Dendritic cell treated with granulocyte-macrophage colony-stimulating factor and Interleukin-4, amounts not matched to agents 40 ng/mL and 50 ng/mL, for 4 days (primary cell): ENCODE measurements around the gene YPEL4.
"Not testable (repeated sequence)": the region's sequence is repeated elsewhere in the genome, so short reads cannot be mapped to it uniquely, and the experiment has no call there.

ENCODE experiments used
- H3K27ac Mint-ChIP-seq: one replicate; pipeline ENCODE4 v1.8.0; 2022; ENCODE audit warnings: mild to moderate bottlenecking, mixed read lengths
- H3K27me3 Mint-ChIP-seq: one replicate; pipeline ENCODE4 v1.8.0; 2022; ENCODE audit warnings: mild to moderate bottlenecking, mixed read lengths
- H3K36me3 Mint-ChIP-seq: one replicate; pipeline ENCODE4 v1.8.0; 2022; ENCODE audit warnings: low read depth, mixed read lengths
- H3K4me1 Mint-ChIP-seq: one replicate; pipeline ENCODE4 v1.8.0; 2022; ENCODE audit warnings: low read depth, mixed read lengths
- H3K4me3 Mint-ChIP-seq: one replicate; pipeline ENCODE4 v1.8.0; 2022; ENCODE audit warnings: mild to moderate bottlenecking, moderate library complexity, mixed read lengths
- H3K9me3 Mint-ChIP-seq: one replicate; pipeline ENCODE4 v1.8.0; 2022; ENCODE audit warnings: mixed read lengths
- intact Hi-C: fragments of 100-400 bp; cut with micrococcal nuclease; formaldehyde crosslinking; loops from one replicate; pipeline ENCODE4 v1.15.0; 2022

Gene YPEL4

GRCh38 chr11:57659669-57660068, 10.0 kb upstream of the YPEL4 start:
- no peaks in the 10 kb centered on the region for H3K27me3 Mint-ChIP-seq
- H3K4me3 Mint-ChIP-seq, result no peak overlapping the region

GRCh38 chr11:57658023-57658361, 8.3 kb upstream of the YPEL4 start:
- H3K9me3 Mint-ChIP-seq, result no peaks in the 10 kb centered on the region
- intact Hi-C loops, result no loop called here

More at GRCh38 chr11:57659669-57660068, 10.0 kb upstream of the YPEL4 start:
- Mint-ChIP-seq H3K4me1 (peaks cover 31% of the 10 kb centered on the region), H3K27ac (no peak overlapping the region), H3K36me3 (peaks cover 52% of the 10 kb centered on the region), H3K9me3 (no peaks in the 10 kb centered on the region)
- intact Hi-C loops, result loop anchor here (10.0 kb wide), 1 partner anchor 865 kb away; no protein-coding TSS in a partner anchor

GRCh38 chr11:57657194-57658022, 7.7 kb upstream of the YPEL4 start, which contains the start of gene CLP1:
TSS of gene CLP1 (plus strand) at chr11:57657762. CDS start at chr11:57659477, 1,715 bp downstream.
- Mint-ChIP-seq H3K4me1 (peaks cover 51% of the 10 kb centered on the region), H3K36me3 (peaks cover 45% of the 10 kb centered on the region), H3K27ac (peak within 1 kb of the TSS; percentile 92), H3K9me3 (no peaks in the 10 kb centered on the region), H3K27me3 (no peaks in the 10 kb centered on the region), H3K4me3 (peak within 1 kb of the TSS; percentile 99)
- intact Hi-C loops, result loop anchor here (1.0 kb wide), 3 partner anchors 10 to 84 kb away; partner anchors contain the start of genes MED19, SELENOH and TMX2

More at GRCh38 chr11:57658023-57658361, 8.3 kb upstream of the YPEL4 start:
- Mint-ChIP-seq H3K36me3 (peaks cover 51% of the 10 kb centered on the region), H3K27ac (peak overlapping the region; percentile 92), H3K4me1 (peaks cover 47% of the 10 kb centered on the region), H3K27me3 (no peaks in the 10 kb centered on the region), H3K4me3 (peak overlapping the region; percentile 99)

GRCh38 chr11:57656885-57657193, 7.1 kb upstream of the YPEL4 start:
- Mint-ChIP-seq H3K36me3 (peaks cover 40% of the 10 kb centered on the region), H3K9me3 (no peaks in the 10 kb centered on the region), H3K27ac (peak overlapping the region; percentile 92), H3K4me3 (peak overlapping the region; percentile 46), H3K4me1 (peaks cover 51% of the 10 kb centered on the region), H3K27me3 (no peaks in the 10 kb centered on the region)
- intact Hi-C loops, result loop anchor here (1.0 kb wide), 3 partner anchors 10 to 84 kb away; partner anchors contain the start of genes MED19, SELENOH and TMX2

GRCh38 chr11:57653163-57653562, 3.5 kb upstream of the YPEL4 start:
- Mint-ChIP-seq H3K36me3 (peaks cover 8% of the 10 kb centered on the region), H3K9me3 (no peaks in the 10 kb centered on the region), H3K27ac (peak overlapping the region; percentile 88), H3K4me1 (peaks cover 69% of the 10 kb centered on the region), H3K4me3 (peak overlapping the region; percentile 63), H3K27me3 (no peaks in the 10 kb centered on the region)
- intact Hi-C loops, result no loop called here

GRCh38 chr11:57652662-57653061, 3.0 kb upstream of the YPEL4 start:
- Mint-ChIP-seq H3K4me1 (peaks cover 73% of the 10 kb centered on the region), H3K27me3 (peaks cover 3% of the 10 kb centered on the region), H3K27ac (peak overlapping the region; percentile 88), H3K4me3 (peak overlapping the region; percentile 63), H3K9me3 (no peaks in the 10 kb centered on the region), H3K36me3 (peaks cover 3% of the 10 kb centered on the region)
- intact Hi-C loops, result no loop called here

- Mint-ChIP-seq H3K27ac (peak overlapping the region; percentile 88), H3K4me3 (peak overlapping the region; percentile 26), H3K4me1 (peaks cover 75% of the 10 kb centered on the region)
- H3K27me3 Mint-ChIP-seq, intact Hi-C loops, H3K9me3 Mint-ChIP-seq, H3K36me3 Mint-ChIP-seq: not testable (repeated sequence)
Observed at GRCh38 chr11:57652230-57652629, 2.5 kb upstream of the YPEL4 start.

GRCh38 chr11:57651408-57651807, 1.7 kb upstream of the YPEL4 start:
- Mint-ChIP-seq H3K36me3 (peaks cover 6% of the 10 kb centered on the region), H3K27me3 (peaks cover 15% of the 10 kb centered on the region), H3K4me3 (no peak overlapping the region), H3K9me3 (no peaks in the 10 kb centered on the region), H3K27ac (no peak overlapping the region), H3K4me1 (peaks cover 76% of the 10 kb centered on the region)
- intact Hi-C loops, result no loop called here

- intact Hi-C loops, result no loop called here
- Mint-ChIP-seq H3K36me3 (peaks cover 6% of the 10 kb centered on the region), H3K27me3 (peaks cover 22% of the 10 kb centered on the region), H3K27ac (no peak overlapping the region), H3K9me3 (no peaks in the 10 kb centered on the region), H3K4me1 (peaks cover 83% of the 10 kb centered on the region), H3K4me3 (no peak overlapping the region)
Observed at GRCh38 chr11:57650739-57651090, 1.0 kb upstream of the YPEL4 start.

- Mint-ChIP-seq H3K4me3 (peak overlapping the region; percentile 81), H3K9me3 (no peaks in the 10 kb centered on the region), H3K27me3 (peaks cover 26% of the 10 kb centered on the region), H3K27ac (peak overlapping the region; percentile 75), H3K4me1 (peaks cover 78% of the 10 kb centered on the region), H3K36me3 (peaks cover 6% of the 10 kb centered on the region)
- intact Hi-C loops, result loop anchor here (10.0 kb wide), 1 partner anchor 146 kb away; no protein-coding TSS in a partner anchor
Observed at GRCh38 chr11:57648801-57649735, 644 bp downstream of the YPEL4 start.

- Mint-ChIP-seq H3K36me3 (peaks cover 6% of the 10 kb centered on the region), H3K27me3 (peaks cover 28% of the 10 kb centered on the region), H3K9me3 (no peaks in the 10 kb centered on the region), H3K27ac (peak overlapping the region; percentile 75), H3K4me1 (peaks cover 76% of the 10 kb centered on the region), H3K4me3 (peak overlapping the region; percentile 81)
- intact Hi-C loops, result loop anchor here (10.0 kb wide), 1 partner anchor 147 kb away; no protein-coding TSS in a partner anchor
Observed at GRCh38 chr11:57647960-57648800, 1.5 kb downstream of the YPEL4 start.

GRCh38 chr11:57647372-57647771, 2.3 kb downstream of the YPEL4 start:
- H3K4me1 Mint-ChIP-seq, result peaks cover 78% of the 10 kb centered on the region
- H3K27me3 Mint-ChIP-seq, result peaks cover 28% of the 10 kb centered on the region
- intact Hi-C loops, result loop anchor here (10.0 kb wide), 1 partner anchor 147 kb away; no protein-coding TSS in a partner anchor

GRCh38 chr11:57646799-57647303, 2.9 kb downstream of the YPEL4 start:
- Mint-ChIP-seq H3K27ac (peak overlapping the region; percentile 68), H3K27me3 (peaks cover 28% of the 10 kb centered on the region)

More at GRCh38 chr11:57647372-57647771, 2.3 kb downstream of the YPEL4 start:
- H3K36me3 Mint-ChIP-seq, result peaks cover 6% of the 10 kb centered on the region
- H3K27ac Mint-ChIP-seq, result peak overlapping the region; percentile 75
- no peaks in the 10 kb centered on the region for H3K9me3 Mint-ChIP-seq
- H3K4me3 Mint-ChIP-seq, result peak overlapping the region; percentile 69

More at GRCh38 chr11:57646799-57647303, 2.9 kb downstream of the YPEL4 start:
- intact Hi-C loops, result loop anchor here (10.0 kb wide), 1 partner anchor 148 kb away; no protein-coding TSS in a partner anchor
- H3K4me1 Mint-ChIP-seq, result peaks cover 78% of the 10 kb centered on the region
- no peaks in the 10 kb centered on the region for H3K9me3 Mint-ChIP-seq
- H3K4me3 Mint-ChIP-seq, result peak overlapping the region; percentile 69
- H3K36me3 Mint-ChIP-seq, result peaks cover 6% of the 10 kb centered on the region
